ENCODE data around the gene NUAK1.

The NUAK1 gene

GRCh38 chr12:106107566-106107965 is 31.2 kb downstream of the NUAK1 start:
- Histone ChIP-seq H3K4me3 (ENCODE audit: low read length) (peak overlapping the region; percentile 3), H3K27me3 (replicated peaks; ENCODE audit: control insufficient read depth, insufficient read depth, low read length) (no peaks in the 10 kb centered on the region), H3K36me3 (ENCODE audit: control insufficient read depth, insufficient read depth, low read length, severe bottlenecking) (peaks cover 23% of the 10 kb centered on the region), H3K9ac (ENCODE audit: low read length) (peak overlapping the region; percentile 65), H3K4me1 (ENCODE audit: control insufficient read depth, insufficient read depth, low read length) (peaks cover 50% of the 10 kb centered on the region), H3K9me3 (ENCODE audit: control insufficient read depth, low read length) (no peaks in the 10 kb centered on the region)
- DNase-seq (ENCODE audit: low read depth): peak; percentile 47

GRCh38 chr12:106106892-106107291 is 31.9 kb downstream of the NUAK1 start:
- peaks cover 30% of the 10 kb centered on the region for H3K36me3 ChIP-seq (ENCODE audit: control insufficient read depth, insufficient read depth, low read length, severe bottlenecking)
- no peaks in the 10 kb centered on the region for H3K9me3 ChIP-seq (ENCODE audit: control insufficient read depth, low read length)
- peaks cover 45% of the 10 kb centered on the region for H3K4me1 ChIP-seq (ENCODE audit: control insufficient read depth, insufficient read depth, low read length)
- no peak overlapping the region for H3K4me3 ChIP-seq (ENCODE audit: low read length)
- H3K9ac ChIP-seq (ENCODE audit: low read length): no peak overlapping the region
- no peaks in the 10 kb centered on the region for H3K27me3 ChIP-seq (replicated peaks; ENCODE audit: control insufficient read depth, insufficient read depth, low read length)
- peak; percentile 79 for DNase-seq (ENCODE audit: low read depth)

GRCh38 chr12:106106061-106106566 is 32.6 kb downstream of the NUAK1 start:
- Histone ChIP-seq H3K9me3 (ENCODE audit: control insufficient read depth, low read length) (no peaks in the 10 kb centered on the region), H3K4me1 (ENCODE audit: control insufficient read depth, insufficient read depth, low read length) (peaks cover 48% of the 10 kb centered on the region), H3K27me3 (replicated peaks; ENCODE audit: control insufficient read depth, insufficient read depth, low read length) (no peaks in the 10 kb centered on the region), H3K9ac (ENCODE audit: low read length) (no peak overlapping the region), H3K4me3 (ENCODE audit: low read length) (no peak overlapping the region), H3K36me3 (ENCODE audit: control insufficient read depth, insufficient read depth, low read length, severe bottlenecking) (peaks cover 37% of the 10 kb centered on the region)
- DNase-seq (ENCODE audit: low read depth): no peak

GRCh38 chr12:106101803-106102202 is 37.0 kb downstream of the NUAK1 start:
- no peak overlapping the region for H3K9ac ChIP-seq (ENCODE audit: low read length)
- H3K36me3 ChIP-seq (ENCODE audit: control insufficient read depth, insufficient read depth, low read length, severe bottlenecking): peaks cover 69% of the 10 kb centered on the region
- no peak overlapping the region for H3K4me3 ChIP-seq (ENCODE audit: low read length)
- H3K9me3 ChIP-seq (ENCODE audit: control insufficient read depth, low read length): no peaks in the 10 kb centered on the region
- H3K27me3 ChIP-seq (replicated peaks; ENCODE audit: control insufficient read depth, insufficient read depth, low read length): no peaks in the 10 kb centered on the region
- no peak for DNase-seq (ENCODE audit: low read depth)
- H3K4me1 ChIP-seq (ENCODE audit: control insufficient read depth, insufficient read depth, low read length): peaks cover 23% of the 10 kb centered on the region

GRCh38 chr12:106098691-106099200 is 40.0 kb downstream of the NUAK1 start:
- no peak for DNase-seq (ENCODE audit: low read depth)
- Histone ChIP-seq H3K4me1 (ENCODE audit: control insufficient read depth, insufficient read depth, low read length) (peaks cover 30% of the 10 kb centered on the region), H3K9ac (ENCODE audit: low read length) (no peak overlapping the region), H3K4me3 (ENCODE audit: low read length) (no peak overlapping the region), H3K27me3 (replicated peaks; ENCODE audit: control insufficient read depth, insufficient read depth, low read length) (no peaks in the 10 kb centered on the region), H3K36me3 (ENCODE audit: control insufficient read depth, insufficient read depth, low read length, severe bottlenecking) (peaks cover 65% of the 10 kb centered on the region), H3K9me3 (ENCODE audit: control insufficient read depth, low read length) (no peaks in the 10 kb centered on the region)

GRCh38 chr12:106097011-106097410 is 41.7 kb downstream of the NUAK1 start:
- peak overlapping the region; percentile 53 for H3K9ac ChIP-seq (ENCODE audit: low read length)
- no peaks in the 10 kb centered on the region for H3K27me3 ChIP-seq (replicated peaks; ENCODE audit: control insufficient read depth, insufficient read depth, low read length)
- H3K4me1 ChIP-seq (ENCODE audit: control insufficient read depth, insufficient read depth, low read length): peaks cover 41% of the 10 kb centered on the region
- no peak for DNase-seq (ENCODE audit: low read depth)
- peaks cover 52% of the 10 kb centered on the region for H3K36me3 ChIP-seq (ENCODE audit: control insufficient read depth, insufficient read depth, low read length, severe bottlenecking)
- H3K9me3 ChIP-seq (ENCODE audit: control insufficient read depth, low read length): no peaks in the 10 kb centered on the region
- peak overlapping the region; percentile 7 for H3K4me3 ChIP-seq (ENCODE audit: low read length)

GRCh38 chr12:106096376-106096775 is 42.4 kb downstream of the NUAK1 start:
- no peak for DNase-seq (ENCODE audit: low read depth)
- Histone ChIP-seq H3K27me3 (replicated peaks; ENCODE audit: control insufficient read depth, insufficient read depth, low read length) (no peaks in the 10 kb centered on the region), H3K36me3 (ENCODE audit: control insufficient read depth, insufficient read depth, low read length, severe bottlenecking) (peaks cover 46% of the 10 kb centered on the region), H3K4me1 (ENCODE audit: control insufficient read depth, insufficient read depth, low read length) (peaks cover 39% of the 10 kb centered on the region), H3K9ac (ENCODE audit: low read length) (peak overlapping the region; percentile 53), H3K4me3 (ENCODE audit: low read length) (peak overlapping the region; percentile 7), H3K9me3 (ENCODE audit: control insufficient read depth, low read length) (no peaks in the 10 kb centered on the region)

GRCh38 chr12:106094304-106094703 is 44.5 kb downstream of the NUAK1 start:
- Histone ChIP-seq H3K4me3 (ENCODE audit: low read length) (no peak overlapping the region), H3K9ac (ENCODE audit: low read length) (no peak overlapping the region), H3K9me3 (ENCODE audit: control insufficient read depth, low read length) (no peaks in the 10 kb centered on the region), H3K27me3 (replicated peaks; ENCODE audit: control insufficient read depth, insufficient read depth, low read length) (no peaks in the 10 kb centered on the region), H3K36me3 (ENCODE audit: control insufficient read depth, insufficient read depth, low read length, severe bottlenecking) (peaks cover 30% of the 10 kb centered on the region), H3K4me1 (ENCODE audit: control insufficient read depth, insufficient read depth, low read length) (peaks cover 59% of the 10 kb centered on the region)
- no peak for DNase-seq (ENCODE audit: low read depth)

GRCh38 chr12:106093246-106093645 is 45.5 kb downstream of the NUAK1 start:
- H3K27me3 ChIP-seq (replicated peaks; ENCODE audit: control insufficient read depth, insufficient read depth, low read length): no peaks in the 10 kb centered on the region
- peaks cover 69% of the 10 kb centered on the region for H3K4me1 ChIP-seq (ENCODE audit: control insufficient read depth, insufficient read depth, low read length)
- peaks cover 19% of the 10 kb centered on the region for H3K36me3 ChIP-seq (ENCODE audit: control insufficient read depth, insufficient read depth, low read length, severe bottlenecking)
- DNase-seq (ENCODE audit: low read depth): no peak
- no peak overlapping the region for H3K4me3 ChIP-seq (ENCODE audit: low read length)
- H3K9ac ChIP-seq (ENCODE audit: low read length): peak overlapping the region; percentile 37
- no peaks in the 10 kb centered on the region for H3K9me3 ChIP-seq (ENCODE audit: control insufficient read depth, low read length)

GRCh38 chr12:106091446-106091820 is 47.3 kb downstream of the NUAK1 start:
- H3K27me3 ChIP-seq (replicated peaks; ENCODE audit: control insufficient read depth, insufficient read depth, low read length): no peaks in the 10 kb centered on the region
- H3K9me3 ChIP-seq (ENCODE audit: control insufficient read depth, low read length): no peaks in the 10 kb centered on the region
- peaks cover 15% of the 10 kb centered on the region for H3K36me3 ChIP-seq (ENCODE audit: control insufficient read depth, insufficient read depth, low read length, severe bottlenecking)
- peaks cover 67% of the 10 kb centered on the region for H3K4me1 ChIP-seq (ENCODE audit: control insufficient read depth, insufficient read depth, low read length)
- DNase-seq (ENCODE audit: low read depth): no peak
- H3K9ac ChIP-seq (ENCODE audit: low read length): peak overlapping the region; percentile 78
- no peak overlapping the region for H3K4me3 ChIP-seq (ENCODE audit: low read length)

- Histone ChIP-seq H3K9me3 (ENCODE audit: control insufficient read depth, low read length) (no peaks in the 10 kb centered on the region), H3K27me3 (replicated peaks; ENCODE audit: control insufficient read depth, insufficient read depth, low read length) (no peaks in the 10 kb centered on the region), H3K4me3 (ENCODE audit: low read length) (no peak overlapping the region), H3K36me3 (ENCODE audit: control insufficient read depth, insufficient read depth, low read length, severe bottlenecking) (peaks cover 21% of the 10 kb centered on the region), H3K4me1 (ENCODE audit: control insufficient read depth, insufficient read depth, low read length) (peaks cover 63% of the 10 kb centered on the region), H3K9ac (ENCODE audit: low read length) (peak overlapping the region; percentile 78)
- peak; percentile 79 for DNase-seq (ENCODE audit: low read depth)
Measured at GRCh38 chr12:106090591-106091445, 47.9 kb downstream of the NUAK1 start.

Measured in adipocyte (in vitro differentiated cells).